ENCODE data around the gene PIGQ. TPM values are rescaled to one million over a fixed set of nuclear protein-coding genes. Genes with fewer than 3 reads are reported as not detected.

The PIGQ gene
- total and polyA plus RNA-seq, 2 of the 8 experiments (the other 6 are each of a cell fraction or from before 2014, with no cell fraction given): 36.0 to 49.2 TPM

GRCh38 chr16:536746-537145 is 33.0 kb upstream of the PIGQ start:
- Histone ChIP-seq H2BK15ac (ENCODE audit: low read length) (no peak overlapping the region), H2AFZ (ENCODE audit: low read length) (no peak overlapping the region), H2BK12ac (ENCODE audit: low read depth, low read length) (no peak overlapping the region), H3K36me3 (ENCODE audit: control insufficient read depth in 2 of 4, insufficient read depth in 4 of 4, low read length in 3 of 4) (no peaks in the 10 kb centered on the region; a peak in 2 of 8 replicates), H3K9me3 (ENCODE audit: insufficient read depth in 2 of 2, low read depth in 1 of 2, low read length in 1 of 2) (no peaks in the 10 kb centered on the region), H3K18ac (ENCODE audit: extremely low read depth, low read length) (no peak overlapping the region), H3K23ac (ENCODE audit: insufficient read length) (no peak overlapping the region), H3K4me2 (ENCODE audit: insufficient read depth in 1 of 2, low read depth in 2 of 2, low read length in 2 of 2) (no peak overlapping the region), H2BK5ac (ENCODE audit: low read depth, low read length) (no peak overlapping the region), H3K4ac (replicated peaks; ENCODE audit: insufficient read length, low read depth, low read length) (no peak overlapping the region), H3K27me3 (replicated peaks in 1 of 4; ENCODE audit: control insufficient read depth in 3 of 4, extremely low read depth in 1 of 4, insufficient read depth in 3 of 4, low read length in 3 of 4) (no peaks in the 10 kb centered on the region), H3K27ac (ENCODE audit: low read depth, low read length) (no peak overlapping the region), H3K9ac (replicated peaks in 1 of 4; ENCODE audit: extremely low read depth in 1 of 4, low read depth in 3 of 4, low read length in 3 of 4) (no peak overlapping the region), H3K79me2 (ENCODE audit: control insufficient read depth in 1 of 2, insufficient read depth in 2 of 2, low read length in 2 of 2) (peaks cover 0 to 37% of the 10 kb centered on the region in 2 experiments; a peak in 3 of 4 replicates), H4K91ac (replicated peaks; ENCODE audit: insufficient read length, low read length) (no peak overlapping the region), H4K20me1 (replicated peaks in 1 of 2; ENCODE audit: control insufficient read depth in 1 of 2, insufficient read depth in 2 of 2, low read length in 2 of 2) (peaks cover 7 to 26% of the 10 kb centered on the region in 2 experiments), H3K4me1 (replicated peaks in 1 of 4; ENCODE audit: control insufficient read depth in 3 of 4, insufficient read depth in 4 of 4, low read length in 3 of 4) (no peaks in the 10 kb centered on the region; a peak in 2 of 7 replicates), H3K4me3 (ENCODE audit: extremely low read depth in 1 of 4, insufficient read depth in 2 of 4, low read depth in 3 of 4, low read length in 4 of 4) (no peak overlapping the region), H4K5ac (ENCODE audit: insufficient read length, low read depth, low read length) (no peak overlapping the region), H2BK20ac (ENCODE audit: low read length) (no peak overlapping the region), H4K8ac (ENCODE audit: extremely low read depth, insufficient read depth, low read length) (no peak overlapping the region), H3K14ac (ENCODE audit: insufficient read length) (no peak overlapping the region), H2BK120ac (replicated peaks; ENCODE audit: low read depth, low read length) (no peak overlapping the region), H3K56ac (replicated peaks; ENCODE audit: insufficient read length, low read depth, low read length) (no peak overlapping the region), H3K79me1 (ENCODE audit: low read depth, low read length) (peaks cover 16% of the 10 kb centered on the region), H3K23me2 (ENCODE audit: low read depth, low read length) (no peaks in the 10 kb centered on the region), H2AK5ac (ENCODE audit: low read depth, low read length) (no peak overlapping the region)
- no peak for DNase-seq (ENCODE audit: low read depth in 1 of 2, low spot score in 2 of 2)
- WGBS, 2 experiments (ENCODE audit: extremely low coverage in 1 of 2, insufficient coverage in 1 of 2, insufficient read length in 1 of 2, insufficient replicate concordance in 2 of 2, low coverage in 1 of 2, low lambda C conversion rate in 2 of 2, missing lambda C conversion rate in 1 of 2): 91% methylated on average over 16 of the region's 17 CpGs; no CpG with 5 or more reads in 1 of the 2 experiments
- POLR2A ChIA-PET (ENCODE audit: partially characterized antibody): interaction anchor here (0.5 to 1.9 kb wide), 4 partner anchors 10 to 136 kb away, joined by 3 to 6 read pairs (median 3); partner anchors contain the start of gene CAPN15
- CTCF ChIA-PET (ENCODE audit: partially characterized antibody): interaction anchor here (0.6 to 1.7 kb wide), 6 partner anchors 10 to 215 kb away, joined by 3 to 10 read pairs (median 3); no protein-coding TSS in a partner anchor
- no peak for FAIRE-seq
- TF ChIP-seq SIX5 (IDR thresholded peaks at IDR 0.05; ENCODE audit: low read depth, low read length) (no peak), POU5F1 (IDR thresholded peaks at IDR 0.05; ENCODE audit: low read depth, low read length) (no peak), GTF2F1 (IDR thresholded peaks at IDR 0.05; ENCODE audit: borderline replicate concordance, low read depth, low read length) (no peak), RXRA (IDR thresholded peaks at IDR 0.05; ENCODE audit: insufficient read depth, low read depth, low read length) (no peak), MAFK (IDR thresholded peaks at IDR 0.05; ENCODE audit: low read depth, low read length) (no peak), ATF3 (IDR thresholded peaks at IDR 0.05; ENCODE audit: insufficient read depth, low read depth, low read length) (no peak), EGR1 (IDR thresholded peaks at IDR 0.05; ENCODE audit: borderline replicate concordance, low read depth, low read length) (no peak), GABPA (IDR thresholded peaks at IDR 0.05; ENCODE audit: borderline replicate concordance, insufficient read depth, low read length) (no peak), POLR2AphosphoS5 (IDR thresholded peaks at IDR 0.05; ENCODE audit: low read depth, low read length) (no peak), SP1 (IDR thresholded peaks at IDR 0.05; ENCODE audit: low read depth, low read length) (no peak), RFX5 (IDR thresholded peaks at IDR 0.05; ENCODE audit: borderline replicate concordance, low read depth, low read length) (no peak)

All from H1 (cell line).